Muscle layer of duodenum (tissue), 2 donors: ENCODE data around the gene AKR7A3.
"Not testable (repeated sequence)": the region's sequence is repeated elsewhere in the genome, so short reads cannot be mapped to it uniquely, and the experiment has no call there.

Experiments
- H3K27ac ChIP-seq: one replicate; pipeline ENCODE4 v1.7.0; 2013; ENCODE audit warnings: mild to moderate bottlenecking, low read length
- H3K27me3 ChIP-seq: one replicate; pipeline ENCODE4 v1.7.0; 2013; ENCODE audit warnings: low read depth, mild to moderate bottlenecking, control low read depth, low read length
- H3K36me3 ChIP-seq, 2 donors: one replicate each; pipeline ENCODE4 v1.7.0; 2013; ENCODE audit warnings: low read length in 2 of 2, control low read depth in 1 of 2, mild to moderate bottlenecking in 1 of 2; ENCODE audit not compliant: insufficient read depth in 2 of 2, control insufficient read depth in 1 of 2
- H3K4me1 ChIP-seq, 2 donors: one replicate each; pipeline ENCODE4 v1.7.0; 2013; ENCODE audit warnings: low read length in 2 of 2, mild to moderate bottlenecking in 2 of 2, control low read depth in 1 of 2, moderate library complexity in 1 of 2; ENCODE audit not compliant: insufficient read depth in 2 of 2, control insufficient read depth in 1 of 2
- H3K4me3 ChIP-seq, 2 donors: one replicate each; pipeline ENCODE4 v1.7.0; 2013; ENCODE audit warnings: low read length in 2 of 2, low read depth in 1 of 2, mild to moderate bottlenecking in 1 of 2
- H3K9me3 ChIP-seq, 2 donors: one replicate each; pipeline ENCODE4 v1.7.0; 2013; ENCODE audit warnings: low read length in 2 of 2, control low read depth in 1 of 2, mild to moderate bottlenecking in 1 of 2; ENCODE audit not compliant: control insufficient read depth in 1 of 2
- donor health status: healthy.

AKR7A3 gene

GRCh38 chr1:19262047-19262446, 26.5 kb downstream of the AKR7A3 start:
- H3K36me3 ChIP-seq = peaks cover 19 to 44% of the 10 kb centered on the region in 2 donors
- H3K27me3 ChIP-seq = no peaks in the 10 kb centered on the region
- no peaks in the 10 kb centered on the region for H3K4me1 ChIP-seq
- no peaks in the 10 kb centered on the region for H3K9me3 ChIP-seq
- H3K27ac ChIP-seq = no peak overlapping the region
- H3K4me3 ChIP-seq = no peak overlapping the region

- H3K27me3 ChIP-seq = no peaks in the 10 kb centered on the region
- H3K9me3 ChIP-seq = no peaks in the 10 kb centered on the region
- peaks cover 28 to 54% of the 10 kb centered on the region in 2 donors for H3K36me3 ChIP-seq
- H3K4me3 ChIP-seq = no peak overlapping the region
- no peak overlapping the region for H3K27ac ChIP-seq
- H3K4me1 ChIP-seq = no peaks in the 10 kb centered on the region
These were observed 28.1 kb downstream of the AKR7A3 start for GRCh38 chr1:19260211-19261138.

GRCh38 chr1:19258353-19258752, 30.2 kb downstream of the AKR7A3 start:
- peaks cover 33 to 54% of the 10 kb centered on the region in 2 donors for H3K36me3 ChIP-seq
- no peak overlapping the region for H3K4me3 ChIP-seq
- no peaks in the 10 kb centered on the region for H3K9me3 ChIP-seq
- H3K27me3 ChIP-seq = no peaks in the 10 kb centered on the region
- no peak overlapping the region for H3K27ac ChIP-seq
- peaks cover under 1 to 7% of the 10 kb centered on the region in 2 donors for H3K4me1 ChIP-seq

GRCh38 chr1:19257178-19257914, 31.2 kb downstream of the AKR7A3 start:
- Histone ChIP-seq H3K27me3 (no peaks in the 10 kb centered on the region), H3K4me1 (peaks cover 7 to 17% of the 10 kb centered on the region in 2 donors), H3K36me3 (peaks cover 33 to 54% of the 10 kb centered on the region in 2 donors), H3K27ac (no peak overlapping the region), H3K4me3 (no peak overlapping the region), H3K9me3 (no peaks in the 10 kb centered on the region)

GRCh38 chr1:19256301-19256700, 32.3 kb downstream of the AKR7A3 start:
- H3K27me3 ChIP-seq, H3K9me3 ChIP-seq, H3K4me3 ChIP-seq, H3K27ac ChIP-seq: not testable (repeated sequence)
- peaks cover 33 to 54% of the 10 kb centered on the region in 2 donors for H3K36me3 ChIP-seq
- H3K4me1 ChIP-seq = peaks cover 7 to 20% of the 10 kb centered on the region in 2 donors

GRCh38 chr1:19255288-19255687, 33.3 kb downstream of the AKR7A3 start:
- Histone ChIP-seq H3K36me3 (peaks cover 33 to 46% of the 10 kb centered on the region in 2 donors), H3K4me1 (peaks cover 13 to 28% of the 10 kb centered on the region in 2 donors), H3K4me3 (no peak overlapping the region), H3K27me3 (no peaks in the 10 kb centered on the region), H3K27ac (no peak overlapping the region), H3K9me3 (no peaks in the 10 kb centered on the region)

GRCh38 chr1:19254416-19254815, 34.2 kb downstream of the AKR7A3 start:
- Histone ChIP-seq H3K4me1 (peaks cover 15 to 35% of the 10 kb centered on the region in 2 donors), H3K27me3 (no peaks in the 10 kb centered on the region), H3K27ac (no peak overlapping the region), H3K9me3 (no peaks in the 10 kb centered on the region), H3K4me3 (no peak overlapping the region), H3K36me3 (peaks cover 27 to 38% of the 10 kb centered on the region in 2 donors)

GRCh38 chr1:19251305-19252196, 37.0 kb downstream of the AKR7A3 start, which contains the start of the genes EMC1 and MRTO4:
Gene EMC1 (minus strand): TSS chr1:19251524. CDS start chr1:19251509, 15 bp downstream.
Gene MRTO4 (plus strand): TSS chr1:19251805. CDS start chr1:19251836, 31 bp downstream.
- H3K27me3 ChIP-seq = no peaks in the 10 kb centered on the region
- peaks cover 15 to 35% of the 10 kb centered on the region in 2 donors for H3K4me1 ChIP-seq
- peak within 1 kb of the TSS; percentile 84 for H3K27ac ChIP-seq
- H3K4me3 ChIP-seq = peak within 1 kb of the TSS; percentile 98 to 99
- peaks cover 9% of the 10 kb centered on the region in 2 donors for H3K36me3 ChIP-seq
- no peaks in the 10 kb centered on the region for H3K9me3 ChIP-seq

- Histone ChIP-seq H3K27me3 (no peaks in the 10 kb centered on the region), H3K36me3 (peaks cover 2 to 5% of the 10 kb centered on the region in 2 donors), H3K4me3 (peak overlapping the region; percentile 98 to 99), H3K4me1 (peaks cover 15 to 35% of the 10 kb centered on the region in 2 donors), H3K27ac (peak overlapping the region; percentile 84), H3K9me3 (no peaks in the 10 kb centered on the region)
These were observed 37.8 kb downstream of the AKR7A3 start for GRCh38 chr1:19250629-19251304.
